ENCODE results near the gene INKA2. TPM values are rescaled to one million over a fixed set of nuclear protein-coding genes. Genes with fewer than 3 reads are reported as not detected.

The INKA2 gene
- polyA plus RNA-seq, 3 donors: 2.7 to 3.8 (median 3.6) TPM

- no peak for DNase-seq (ENCODE audit: extremely low read depth in 1 of 11, low read depth in 9 of 11, low spot score in 4 of 11)
Measured at GRCh38 chr1:111737216-111738132, 1.7 kb downstream of the INKA2 start.

GRCh38 chr1:111736548-111737215 lies 2.5 kb downstream of the INKA2 start:
- DNase-seq (ENCODE audit: extremely low read depth in 1 of 11, low read depth in 9 of 11, low spot score in 4 of 11): no peak

DNA sequence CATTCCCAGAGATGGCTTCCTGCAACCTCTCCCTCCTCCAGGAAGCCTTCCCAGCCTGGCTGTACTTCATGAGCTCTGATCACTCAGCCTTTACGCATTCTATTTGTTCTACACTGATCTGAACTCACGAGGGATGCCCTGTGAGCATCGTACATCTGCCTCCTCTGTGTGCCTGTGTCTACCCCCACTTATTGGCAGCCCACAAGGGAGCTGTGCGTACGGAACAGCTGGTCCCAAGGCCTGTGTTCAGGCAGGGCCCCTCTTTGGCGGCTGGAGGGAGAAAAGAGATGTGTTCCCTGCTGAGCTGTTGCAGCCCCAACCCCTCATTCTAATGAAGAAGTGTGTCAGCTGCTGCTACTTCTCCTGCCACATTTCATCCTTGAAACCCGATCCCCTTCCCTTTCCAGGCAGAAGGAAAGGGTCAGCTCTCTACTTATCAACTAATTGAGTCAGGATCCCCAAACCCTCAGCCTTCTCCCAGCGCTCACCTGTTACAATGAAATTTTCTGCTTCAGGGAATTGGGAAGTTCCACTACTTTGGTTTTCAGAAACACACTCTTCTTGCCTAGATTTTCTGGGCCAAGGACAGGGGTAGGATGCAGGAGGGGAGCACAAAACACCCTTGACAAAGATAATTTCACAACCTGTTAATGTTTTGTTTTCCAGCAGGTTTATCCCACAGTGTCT lies 3.2 kb downstream of the INKA2 start:
- DNase-seq (ENCODE audit: extremely low read depth in 1 of 11, low read depth in 9 of 11, low spot score in 4 of 11): peak in 3 of 11 donors; percentile 41 to 49 (median 45)

DNA sequence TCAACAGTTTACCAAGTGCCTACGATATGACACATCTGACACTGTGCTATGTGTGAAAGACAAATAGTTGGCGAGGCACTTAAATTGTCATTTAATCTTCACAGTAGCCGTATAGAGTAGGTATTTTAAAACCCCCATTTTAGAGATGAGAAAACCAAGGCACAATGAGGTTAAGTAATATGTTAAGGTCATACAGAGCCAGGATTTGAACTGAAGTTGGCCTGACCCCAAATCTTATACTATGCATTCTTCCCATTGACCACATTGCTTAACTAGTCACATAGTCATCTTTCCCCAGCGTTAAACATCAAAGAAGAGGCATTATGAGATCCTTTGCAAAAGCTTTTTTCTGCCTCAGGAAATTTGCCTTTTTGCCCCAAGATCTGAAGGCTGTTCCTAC lies 3.9 kb downstream of the INKA2 start:
- no peak for DNase-seq (ENCODE audit: extremely low read depth in 1 of 11, low read depth in 9 of 11, low spot score in 4 of 11)

DNA sequence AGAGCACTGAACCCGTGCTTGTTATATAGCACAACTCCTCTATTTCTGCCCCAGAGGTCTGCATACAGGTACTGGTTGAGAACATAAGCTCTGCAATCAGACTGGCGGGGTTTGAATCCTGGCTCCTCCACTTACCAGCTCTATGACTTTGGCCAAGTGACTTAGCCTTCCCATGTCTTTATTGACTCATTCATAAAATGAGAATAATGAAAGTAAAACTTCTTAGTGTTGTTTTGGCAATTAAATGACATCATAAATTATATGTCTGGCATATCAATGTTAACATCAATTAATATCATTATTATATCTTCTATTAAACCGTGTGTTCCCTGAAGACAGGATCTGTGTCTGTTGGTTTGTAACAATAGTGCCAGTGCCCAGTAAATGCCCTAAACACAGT lies 4.3 kb downstream of the INKA2 start:
- DNase-seq (ENCODE audit: extremely low read depth in 1 of 11, low read depth in 9 of 11, low spot score in 4 of 11): no peak

DNA sequence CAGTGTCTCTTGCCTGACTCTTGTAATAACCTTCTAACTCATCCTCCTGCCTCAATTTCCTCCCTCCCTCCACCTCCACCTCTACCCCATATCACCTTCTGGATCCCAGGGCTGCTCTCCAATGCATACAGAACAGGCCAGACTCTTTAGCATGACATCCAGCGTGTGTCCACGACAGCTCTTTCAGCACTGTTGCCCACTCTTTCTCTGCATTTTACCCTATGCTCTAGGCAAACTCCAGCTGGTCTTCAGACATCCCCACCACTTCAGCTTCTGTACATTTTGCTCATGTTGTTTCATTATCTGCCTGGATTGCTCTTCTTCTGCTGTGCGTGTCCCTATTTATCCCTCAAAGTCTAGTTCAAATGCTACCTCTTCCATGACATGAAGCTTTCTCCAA lies 4.8 kb downstream of the INKA2 start:
- no peak for DNase-seq (ENCODE audit: extremely low read depth in 1 of 11, low read depth in 9 of 11, low spot score in 4 of 11)

GRCh38 chr1:111733992-111734341 lies 5.2 kb downstream of the INKA2 start:
- DNase-seq (ENCODE audit: extremely low read depth in 1 of 11, low read depth in 9 of 11, low spot score in 4 of 11): no peak

- no peak for DNase-seq (ENCODE audit: extremely low read depth in 1 of 11, low read depth in 9 of 11, low spot score in 4 of 11)
Measured at GRCh38 chr1:111733183-111733991, 5.8 kb downstream of the INKA2 start.

GRCh38 chr1:111732718-111733117 lies 6.5 kb downstream of the INKA2 start:
- DNase-seq (ENCODE audit: extremely low read depth in 1 of 11, low read depth in 9 of 11, low spot score in 4 of 11): no peak

GRCh38 chr1:111731956-111732355 lies 7.2 kb downstream of the INKA2 start:
- no peak for DNase-seq (ENCODE audit: extremely low read depth in 1 of 11, low read depth in 9 of 11, low spot score in 4 of 11)

DNA sequence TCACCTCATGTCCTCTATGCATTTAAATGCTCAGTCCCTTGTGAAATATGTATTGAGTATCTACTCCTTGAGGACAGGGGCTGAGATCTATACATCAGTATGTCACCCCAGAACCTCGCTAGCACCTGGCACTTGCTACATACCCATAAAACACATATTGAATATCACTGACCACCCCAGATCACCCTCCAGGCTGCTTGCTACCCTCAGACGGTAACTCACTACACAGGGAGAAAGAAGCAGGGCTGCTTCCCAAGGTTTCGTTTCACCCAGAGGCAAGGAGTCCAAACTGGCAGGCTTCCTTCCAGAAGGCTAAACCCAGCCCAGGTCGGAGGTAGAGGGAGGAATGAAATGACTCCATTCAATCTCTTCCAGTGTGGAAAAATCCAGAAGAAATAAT lies 8.5 kb downstream of the INKA2 start:
- DNase-seq (ENCODE audit: extremely low read depth in 1 of 11, low read depth in 9 of 11, low spot score in 4 of 11): no peak

- no peak for DNase-seq (ENCODE audit: extremely low read depth in 1 of 11, low read depth in 9 of 11, low spot score in 4 of 11)
Measured at GRCh38 chr1:111729946-111730681, 9.1 kb downstream of the INKA2 start.

- no peak for DNase-seq (ENCODE audit: extremely low read depth in 1 of 11, low read depth in 9 of 11, low spot score in 4 of 11)
Measured at GRCh38 chr1:111729271-111729921, 9.8 kb downstream of the INKA2 start.

GRCh38 chr1:111727056-111727455 lies 12.1 kb downstream of the INKA2 start:
- no peak for DNase-seq (ENCODE audit: extremely low read depth in 1 of 11, low read depth in 9 of 11, low spot score in 4 of 11)

GRCh38 chr1:111725192-111725591 lies 14.0 kb downstream of the INKA2 start:
- peak in 2 of 11 donors; percentile 17 to 28 for DNase-seq (ENCODE audit: extremely low read depth in 1 of 11, low read depth in 9 of 11, low spot score in 4 of 11)

GRCh38 chr1:111723871-111724270 lies 15.3 kb downstream of the INKA2 start:
- no peak for DNase-seq (ENCODE audit: extremely low read depth in 1 of 11, low read depth in 9 of 11, low spot score in 4 of 11)

- no peak for DNase-seq (ENCODE audit: extremely low read depth in 1 of 11, low read depth in 9 of 11, low spot score in 4 of 11)
Measured at GRCh38 chr1:111723091-111723806, 15.9 kb downstream of the INKA2 start.

Data from renal cortex interstitium (tissue), 11 donors.